ENCODE results near the gene PLPPR5. TPM values are rescaled to one million over a fixed set of nuclear protein-coding genes. Genes with fewer than 3 reads are reported as not detected.
"Not testable (repeated sequence)": the region's sequence is repeated elsewhere in the genome, so short reads cannot be mapped to it uniquely, and the experiment has no call there.

The PLPPR5 gene
- total and polyA plus RNA-seq, 2 experiments from 2014 or later, result 0.04 to 0.42 TPM

DNA sequence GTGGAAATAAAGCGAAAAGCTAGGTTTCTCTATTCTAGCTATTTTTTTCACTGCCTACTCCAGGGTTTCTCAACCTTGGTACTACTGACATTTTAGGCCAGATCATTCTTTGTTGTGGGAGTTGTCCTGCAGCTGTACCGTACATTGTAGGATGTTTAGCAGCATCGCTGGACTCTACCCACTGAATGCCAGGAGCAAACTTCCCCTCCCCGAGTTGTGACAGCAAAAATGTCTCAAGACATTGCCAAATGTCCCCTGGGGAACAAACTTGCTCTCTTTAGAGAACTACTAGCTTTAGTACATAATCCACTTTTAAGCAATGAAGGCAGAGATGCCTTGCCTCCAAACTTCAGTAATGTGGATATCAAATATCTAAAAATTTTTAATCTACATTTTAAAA is 122.8 kb downstream of the PLPPR5 start:
- no peaks in the 10 kb centered on the region for H3K36me3 ChIP-seq
- no peak for TF ChIP-seq CTCF (IDR thresholded peaks at IDR 0.05; ENCODE audit: low read depth, low read length)
- no peak overlapping the region for H3K4me3 ChIP-seq
- H3K27ac ChIP-seq, result no peak overlapping the region
- no peaks in the 10 kb centered on the region for H3K27me3 ChIP-seq
- no peaks in the 10 kb centered on the region for H3K4me1 ChIP-seq (ENCODE audit: low read depth)
- DNase-seq (ENCODE audit: low read depth in 1 of 2, low spot score in 1 of 2), result no peak
- H3K9me3 ChIP-seq (ENCODE audit: low read depth), result no peaks in the 10 kb centered on the region

- not testable (repeated sequence) for H3K4me3 ChIP-seq; H3K36me3 ChIP-seq; H3K9me3 ChIP-seq (ENCODE audit: low read depth); DNase-seq (ENCODE audit: low read depth in 1 of 2, low spot score in 1 of 2); H3K27me3 ChIP-seq; H3K4me1 ChIP-seq (ENCODE audit: low read depth); H3K27ac ChIP-seq
Measured at GRCh38 chr1:98881234-98881633, 123.4 kb downstream of the PLPPR5 start.

GRCh38 chr1:98874828-98875227 is 129.8 kb downstream of the PLPPR5 start:
- Histone ChIP-seq H3K27ac (no peak overlapping the region), H3K9me3 (ENCODE audit: low read depth) (no peaks in the 10 kb centered on the region), H3K4me1 (ENCODE audit: low read depth) (no peaks in the 10 kb centered on the region), H3K4me3 (no peak overlapping the region), H3K27me3 (no peaks in the 10 kb centered on the region), H3K36me3 (no peaks in the 10 kb centered on the region)
- TF ChIP-seq CTCF (IDR thresholded peaks at IDR 0.05; ENCODE audit: low read depth, low read length), result no peak
- no peak for DNase-seq (ENCODE audit: low read depth in 1 of 2, low spot score in 1 of 2)

DNA sequence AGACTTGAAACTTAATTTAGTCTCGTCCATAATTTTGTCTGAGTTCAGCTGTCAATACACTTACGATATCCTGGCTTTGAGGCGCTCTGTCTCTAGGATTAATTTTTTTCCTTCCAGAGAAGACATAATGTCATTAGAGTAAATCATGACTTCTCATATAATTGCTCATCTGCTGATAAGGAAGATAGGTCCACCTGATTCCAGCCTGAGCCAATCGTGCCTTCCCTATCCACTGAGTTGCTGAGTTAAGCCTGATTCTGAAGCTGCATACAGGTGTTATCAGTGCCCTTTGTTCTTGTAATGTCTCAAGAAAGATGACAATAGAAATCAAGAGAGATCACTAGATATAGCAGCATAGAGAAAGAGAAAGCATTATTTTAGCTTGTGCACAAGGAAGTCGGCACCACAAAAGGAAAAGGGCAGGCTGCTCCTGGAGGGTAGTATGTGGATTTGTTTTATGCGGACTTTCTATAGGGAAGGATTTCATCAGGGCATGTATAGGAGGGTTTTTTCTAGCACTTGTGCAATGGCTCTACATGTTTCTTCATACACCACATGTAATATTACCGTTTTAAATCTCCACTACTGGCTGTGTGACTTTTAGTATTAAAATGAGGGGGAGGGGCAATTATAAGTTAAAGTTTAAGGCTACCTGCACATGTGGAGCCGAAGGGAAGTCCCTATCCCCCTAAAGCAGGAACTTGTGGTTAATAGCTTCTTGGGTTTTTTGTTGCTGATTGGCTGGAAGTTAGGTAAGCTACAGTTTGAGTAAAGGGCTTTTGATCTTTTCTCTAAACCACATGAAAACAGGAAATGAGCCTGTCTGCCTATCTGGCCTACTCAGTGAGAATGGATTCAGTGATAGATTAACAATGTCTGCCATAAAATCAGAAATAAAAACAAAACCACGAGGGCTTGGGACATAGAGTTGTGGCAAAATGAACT is 133.4 kb downstream of the PLPPR5 start:
- no peaks in the 10 kb centered on the region for H3K36me3 ChIP-seq
- no peaks in the 10 kb centered on the region for H3K9me3 ChIP-seq (ENCODE audit: low read depth)
- H3K27me3 ChIP-seq, result no peaks in the 10 kb centered on the region
- no peaks in the 10 kb centered on the region for H3K4me1 ChIP-seq (ENCODE audit: low read depth)
- H3K4me3 ChIP-seq, result no peak overlapping the region
- TF ChIP-seq CTCF (IDR thresholded peaks at IDR 0.05; ENCODE audit: low read depth, low read length), result no peak
- no peak for DNase-seq (ENCODE audit: low read depth in 1 of 2, low spot score in 1 of 2)
- H3K27ac ChIP-seq, result no peak overlapping the region

DNA sequence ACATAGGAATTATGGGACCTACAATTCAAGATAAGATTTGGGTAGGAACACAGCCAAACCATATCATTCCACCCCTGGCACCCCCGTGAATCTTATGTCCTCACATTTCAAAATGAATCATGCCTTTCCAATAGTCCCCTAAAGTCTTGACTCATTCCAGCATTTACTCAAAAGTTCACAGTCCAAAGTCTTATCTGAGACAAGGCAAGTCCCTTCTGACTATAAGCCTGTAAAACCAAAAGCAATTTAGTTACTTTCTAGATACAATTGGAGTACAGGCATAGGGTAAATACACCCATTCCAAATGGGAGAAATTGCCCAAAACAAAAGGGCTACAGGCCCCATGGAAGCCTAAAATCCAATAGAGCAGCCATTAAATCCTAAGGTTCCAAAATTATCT is 138.9 kb downstream of the PLPPR5 start:
- no peaks in the 10 kb centered on the region for H3K36me3 ChIP-seq
- no peak overlapping the region for H3K4me3 ChIP-seq
- TF ChIP-seq CTCF (IDR thresholded peaks at IDR 0.05; ENCODE audit: low read depth, low read length), result no peak
- no peak overlapping the region for H3K27ac ChIP-seq
- no peaks in the 10 kb centered on the region for H3K4me1 ChIP-seq (ENCODE audit: low read depth)
- no peaks in the 10 kb centered on the region for H3K27me3 ChIP-seq
- H3K9me3 ChIP-seq (ENCODE audit: low read depth), result no peaks in the 10 kb centered on the region
- DNase-seq (ENCODE audit: low read depth in 1 of 2, low spot score in 1 of 2), result no peak

- H3K9me3 ChIP-seq (ENCODE audit: low read depth), result no peaks in the 10 kb centered on the region
Measured at GRCh38 chr1:98860329-98860728, 144.3 kb downstream of the PLPPR5 start.

More at GRCh38 chr1:98860329-98860728, 144.3 kb downstream of the PLPPR5 start:
- H3K27ac ChIP-seq, result no peak overlapping the region
- no peak overlapping the region for H3K4me3 ChIP-seq
- H3K27me3 ChIP-seq, result no peaks in the 10 kb centered on the region
- no peak for DNase-seq (ENCODE audit: low read depth in 1 of 2, low spot score in 1 of 2)
- TF ChIP-seq CTCF (IDR thresholded peaks at IDR 0.05; ENCODE audit: low read depth, low read length), result no peak
- H3K4me1 ChIP-seq (ENCODE audit: low read depth), result no peaks in the 10 kb centered on the region
- H3K36me3 ChIP-seq, result no peaks in the 10 kb centered on the region

Measured in cardiac muscle cell (in vitro differentiated cells and primary cell).